Mucosa of stomach (tissue), 1 donor: Measurements from ENCODE around the gene ONECUT2.

Experiments
- H3K27me3 ChIP-seq: one replicate; pipeline ENCODE4 v1.7.0; 2013; ENCODE audit warnings: mild to moderate bottlenecking, low read length; ENCODE audit not compliant: control insufficient read depth, insufficient read depth
- H3K36me3 ChIP-seq: one replicate; pipeline ENCODE4 v1.7.0; 2013; ENCODE audit warnings: low read length; ENCODE audit not compliant: control insufficient read depth, insufficient read depth
- H3K4me1 ChIP-seq: one replicate; pipeline ENCODE4 v1.7.0; 2013; ENCODE audit warnings: mild to moderate bottlenecking, low read length; ENCODE audit not compliant: control insufficient read depth, insufficient read depth
- H3K4me3 ChIP-seq: one replicate; pipeline ENCODE4 v1.7.0; 2013; ENCODE audit warnings: low read length
- H3K9ac ChIP-seq: one replicate; pipeline ENCODE4 v1.7.0; 2013; ENCODE audit warnings: mild to moderate bottlenecking, low read length, moderate library complexity
- H3K9me3 ChIP-seq: one replicate; pipeline ENCODE4 v1.7.0; 2013; ENCODE audit warnings: mild to moderate bottlenecking, low read length, moderate library complexity; ENCODE audit not compliant: control insufficient read depth
- donor health status: Pancreatic carcinoma.

The ONECUT2 gene

DNA sequence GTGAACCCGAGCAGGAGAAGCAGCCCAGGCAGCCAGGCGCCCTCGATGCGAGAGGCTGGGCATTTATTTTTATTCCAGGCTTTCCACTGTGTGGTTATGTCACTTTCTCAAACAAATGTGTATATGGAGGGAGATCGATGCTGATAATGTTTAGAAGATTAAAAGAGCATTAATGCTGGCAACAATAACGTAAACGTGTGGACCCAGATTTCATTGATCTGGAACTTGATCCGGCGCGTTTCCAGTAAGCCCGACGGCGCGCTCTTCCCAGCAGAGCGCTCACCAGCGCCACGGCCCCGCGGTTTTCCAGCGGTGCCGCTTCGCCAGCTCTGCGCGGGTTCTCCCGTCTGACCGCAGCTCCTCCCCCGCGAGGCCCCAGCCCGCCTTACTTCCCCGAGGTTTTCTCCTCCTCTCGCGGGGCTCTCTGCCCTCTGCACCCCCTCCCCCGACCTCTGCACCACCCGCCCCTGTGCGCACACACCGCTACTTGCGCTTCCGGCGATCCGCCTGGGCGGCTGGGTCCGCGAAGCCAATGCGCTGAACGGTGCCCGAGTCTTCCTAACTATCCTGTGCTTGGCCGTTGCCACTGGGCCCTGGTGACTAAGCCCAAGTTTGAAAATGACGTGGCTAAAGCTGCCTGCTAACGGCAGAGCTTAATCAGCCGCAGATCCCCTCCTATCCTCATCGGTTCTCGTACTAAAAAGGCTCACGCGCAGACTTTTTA, 6.1 kb downstream of the ONECUT2 start:
- no peak overlapping the region for H3K4me3 ChIP-seq
- H3K4me1 ChIP-seq = peaks cover 78% of the 10 kb centered on the region
- H3K27me3 ChIP-seq = peaks cover 74% of the 10 kb centered on the region

DNA sequence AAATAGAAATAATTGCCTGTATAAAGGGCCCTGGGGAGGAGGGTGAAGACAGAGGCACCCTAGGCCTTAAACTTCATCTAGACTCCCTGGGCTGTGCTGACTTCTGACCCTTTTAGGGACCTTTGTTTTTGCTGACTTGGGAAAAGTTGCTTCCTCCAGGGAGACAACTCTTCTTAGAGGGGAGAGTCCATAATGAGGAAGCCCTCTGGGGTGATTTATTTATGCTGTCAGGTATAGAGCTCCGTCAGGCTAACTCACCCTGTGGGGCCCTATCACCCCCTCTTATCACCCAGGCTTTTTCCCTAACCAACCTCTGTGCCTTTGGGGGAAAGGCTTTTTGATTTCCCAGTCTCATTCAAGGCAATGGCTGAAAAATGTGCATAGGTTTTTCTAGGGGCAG, 8.1 kb downstream of the ONECUT2 start:
- Histone ChIP-seq H3K4me1 (peaks cover 60% of the 10 kb centered on the region), H3K36me3 (no peaks in the 10 kb centered on the region), H3K9me3 (no peaks in the 10 kb centered on the region), H3K4me3 (no peak overlapping the region), H3K27me3 (peaks cover 54% of the 10 kb centered on the region), H3K9ac (no peak overlapping the region)

More for the DNA sequence above, 6.1 kb downstream of the ONECUT2 start:
- Histone ChIP-seq H3K9me3 (no peaks in the 10 kb centered on the region), H3K36me3 (no peaks in the 10 kb centered on the region), H3K9ac (no peak overlapping the region)

DNA sequence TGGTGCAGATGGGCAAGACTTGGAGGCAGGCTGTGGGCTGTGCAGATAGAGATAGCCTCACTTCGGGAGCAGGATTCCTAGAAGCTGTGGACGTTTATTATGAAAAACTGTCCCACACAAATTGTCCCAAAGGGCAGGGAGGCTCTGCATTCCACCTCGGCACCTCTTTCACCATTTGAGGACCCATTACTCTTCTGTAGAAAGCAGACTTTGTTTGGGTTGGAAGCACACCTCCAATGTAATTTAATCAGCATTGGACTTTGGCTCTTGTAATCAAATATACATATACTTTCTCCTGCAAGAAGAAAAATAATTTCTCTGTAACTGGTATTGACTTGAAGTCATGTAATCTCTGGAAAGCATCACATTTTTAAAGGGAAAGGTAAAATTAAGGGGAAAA, 8.5 kb downstream of the ONECUT2 start:
- Histone ChIP-seq H3K9ac (no peak overlapping the region), H3K9me3 (no peaks in the 10 kb centered on the region), H3K4me3 (no peak overlapping the region), H3K27me3 (peaks cover 49% of the 10 kb centered on the region), H3K36me3 (no peaks in the 10 kb centered on the region), H3K4me1 (peaks cover 56% of the 10 kb centered on the region)

DNA sequence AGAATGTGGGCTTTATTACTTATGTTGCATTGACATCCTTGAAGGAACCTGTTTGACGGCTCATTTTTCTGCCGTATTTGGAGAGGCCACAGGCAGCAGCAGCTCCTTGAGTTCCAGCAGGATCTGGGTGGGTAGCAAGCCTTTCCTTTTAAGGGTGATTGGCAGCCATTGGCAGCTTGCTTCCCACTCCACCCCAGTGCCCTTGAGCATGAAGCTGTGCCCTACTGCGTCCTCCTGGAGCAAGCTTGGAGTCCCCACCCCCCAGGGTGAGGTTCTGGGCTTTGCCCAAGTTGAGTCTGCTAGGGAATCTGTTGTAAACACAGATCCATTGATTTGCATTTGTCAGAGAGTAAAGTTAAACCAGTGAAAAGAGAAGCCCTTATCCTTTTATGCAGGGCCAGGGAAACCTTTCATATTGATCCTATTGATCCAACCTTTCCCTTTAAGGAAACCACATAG, 9.2 kb downstream of the ONECUT2 start:
- peaks cover 52% of the 10 kb centered on the region for H3K4me1 ChIP-seq
- no peak overlapping the region for H3K9ac ChIP-seq
- peaks cover 43% of the 10 kb centered on the region for H3K27me3 ChIP-seq
- no peak overlapping the region for H3K4me3 ChIP-seq
- no peaks in the 10 kb centered on the region for H3K9me3 ChIP-seq
- no peaks in the 10 kb centered on the region for H3K36me3 ChIP-seq

DNA sequence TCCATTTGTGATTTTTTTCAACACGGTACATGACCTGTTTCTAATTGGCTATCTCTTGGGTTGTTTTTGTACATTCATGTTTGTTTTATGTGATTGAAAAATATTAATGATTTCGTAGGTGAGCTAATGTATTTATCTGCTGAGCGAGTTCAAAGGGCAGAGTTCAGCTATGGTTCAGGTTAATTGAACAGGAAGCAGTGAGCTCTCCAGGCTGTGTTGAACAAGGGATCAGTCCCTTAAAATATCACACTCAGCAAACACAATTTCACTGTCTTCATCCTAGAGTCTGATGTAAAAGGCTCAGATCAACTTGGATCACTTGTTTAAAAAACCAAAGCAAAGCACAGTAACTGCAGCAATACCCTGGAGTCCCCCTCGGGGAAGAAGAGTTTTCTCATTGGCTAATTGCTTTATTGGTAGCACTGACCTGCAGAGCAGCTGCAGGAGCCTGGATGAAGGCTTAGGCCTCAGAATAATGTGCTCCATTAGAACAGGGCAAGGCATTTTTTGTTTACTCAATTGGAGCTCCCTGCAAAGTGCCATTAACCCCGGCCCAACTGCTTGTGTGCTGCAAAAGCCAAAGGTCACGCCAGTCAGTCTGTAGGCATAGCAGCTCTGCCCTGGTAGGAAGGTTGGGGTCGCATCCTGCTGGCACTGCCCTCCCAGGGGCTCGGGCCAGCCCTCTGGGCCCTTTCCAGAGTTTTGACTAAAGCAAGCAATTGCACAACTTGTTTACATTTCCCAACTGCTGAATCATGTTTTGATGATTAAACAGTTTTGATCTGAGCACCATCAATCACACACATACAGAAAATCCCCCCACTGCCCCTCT, 10.5 kb downstream of the ONECUT2 start:
- H3K4me1 ChIP-seq = peaks cover 40% of the 10 kb centered on the region
- no peak overlapping the region for H3K9ac ChIP-seq
- no peaks in the 10 kb centered on the region for H3K36me3 ChIP-seq
- H3K27me3 ChIP-seq = peaks cover 29% of the 10 kb centered on the region
- no peaks in the 10 kb centered on the region for H3K9me3 ChIP-seq
- no peak overlapping the region for H3K4me3 ChIP-seq

DNA sequence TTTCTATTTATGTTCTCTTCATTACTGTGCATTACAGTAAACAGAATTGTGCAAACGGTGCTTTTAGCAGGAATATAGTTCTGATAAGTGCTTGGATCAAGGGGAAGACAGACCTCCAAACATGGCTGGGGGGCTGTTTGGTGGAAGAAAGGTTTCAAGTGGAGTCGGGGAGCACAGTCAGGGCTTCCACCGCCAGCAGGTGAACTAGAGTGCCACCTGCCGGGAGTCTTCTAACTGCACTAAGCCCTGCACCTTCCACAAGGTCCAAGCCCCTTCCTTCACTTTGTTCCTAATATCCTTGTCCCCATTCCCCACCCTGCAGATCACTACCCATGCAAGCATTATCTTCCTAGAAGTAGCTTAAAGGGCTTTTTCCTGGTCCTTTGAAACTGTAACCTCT, 11.1 kb downstream of the ONECUT2 start:
- no peak overlapping the region for H3K9ac ChIP-seq
- H3K36me3 ChIP-seq = no peaks in the 10 kb centered on the region
- no peaks in the 10 kb centered on the region for H3K9me3 ChIP-seq
- H3K4me3 ChIP-seq = no peak overlapping the region
- peaks cover 34% of the 10 kb centered on the region for H3K4me1 ChIP-seq
- H3K27me3 ChIP-seq = peaks cover 23% of the 10 kb centered on the region

DNA sequence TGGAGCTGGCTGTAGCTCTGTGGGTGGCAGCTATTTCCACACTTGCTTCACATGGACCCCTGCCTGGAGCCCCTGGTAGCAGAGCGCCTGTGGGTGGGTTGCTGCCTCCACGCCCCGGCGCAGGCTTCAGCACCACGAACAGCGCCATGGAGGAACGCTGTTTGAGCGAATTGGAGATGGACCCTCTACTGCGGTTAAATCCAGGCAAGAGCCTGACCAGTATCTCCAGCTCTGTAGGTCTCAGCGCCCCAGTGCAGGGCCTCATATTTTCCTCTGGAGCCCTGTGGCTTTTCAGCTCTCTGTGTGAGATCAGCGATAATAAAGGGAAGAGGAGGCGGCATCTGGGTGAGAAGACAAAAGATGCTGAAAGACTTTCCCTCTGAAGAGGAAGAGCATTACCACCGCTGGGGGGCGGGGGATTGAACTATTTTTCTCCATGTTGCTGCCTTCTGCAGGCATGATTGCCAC, 12.0 kb downstream of the ONECUT2 start:
- peaks cover 33% of the 10 kb centered on the region for H3K4me1 ChIP-seq
- H3K4me3 ChIP-seq = no peak overlapping the region
- H3K36me3 ChIP-seq = no peaks in the 10 kb centered on the region
- H3K9ac ChIP-seq = no peak overlapping the region
- no peaks in the 10 kb centered on the region for H3K9me3 ChIP-seq
- peaks cover 14% of the 10 kb centered on the region for H3K27me3 ChIP-seq

DNA sequence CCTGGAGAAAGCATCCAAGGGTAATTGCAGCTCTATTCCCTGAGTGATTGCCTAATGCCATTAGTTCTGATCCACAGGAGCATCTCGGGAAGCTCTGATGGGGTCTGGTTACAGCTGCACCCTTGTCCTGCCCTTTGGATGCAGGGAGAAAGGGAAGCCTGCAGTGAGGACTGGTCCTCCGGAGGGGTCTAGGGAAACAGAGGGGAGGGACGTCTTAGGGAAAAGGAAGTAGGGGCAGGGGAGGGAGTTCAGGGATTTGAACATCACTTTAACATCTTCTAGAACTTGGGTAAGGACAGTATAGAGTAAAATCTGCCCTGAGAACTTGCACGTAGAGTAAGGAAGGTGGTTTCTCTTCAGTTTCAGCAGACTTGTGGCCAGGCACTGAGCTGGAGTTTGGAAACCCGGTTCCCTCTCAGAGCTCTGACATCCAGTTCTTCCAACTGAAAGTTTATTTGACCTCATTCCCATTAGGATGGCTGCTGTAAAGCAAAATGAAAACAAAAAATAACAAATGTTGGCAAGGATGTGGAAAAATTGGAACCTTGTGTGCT, 20.5 kb downstream of the ONECUT2 start:
- no peaks in the 10 kb centered on the region for H3K9me3 ChIP-seq
- H3K27me3 ChIP-seq = peaks cover 6% of the 10 kb centered on the region
- no peak overlapping the region for H3K4me3 ChIP-seq
- no peaks in the 10 kb centered on the region for H3K36me3 ChIP-seq
- no peak overlapping the region for H3K9ac ChIP-seq
- H3K4me1 ChIP-seq = no peaks in the 10 kb centered on the region

DNA sequence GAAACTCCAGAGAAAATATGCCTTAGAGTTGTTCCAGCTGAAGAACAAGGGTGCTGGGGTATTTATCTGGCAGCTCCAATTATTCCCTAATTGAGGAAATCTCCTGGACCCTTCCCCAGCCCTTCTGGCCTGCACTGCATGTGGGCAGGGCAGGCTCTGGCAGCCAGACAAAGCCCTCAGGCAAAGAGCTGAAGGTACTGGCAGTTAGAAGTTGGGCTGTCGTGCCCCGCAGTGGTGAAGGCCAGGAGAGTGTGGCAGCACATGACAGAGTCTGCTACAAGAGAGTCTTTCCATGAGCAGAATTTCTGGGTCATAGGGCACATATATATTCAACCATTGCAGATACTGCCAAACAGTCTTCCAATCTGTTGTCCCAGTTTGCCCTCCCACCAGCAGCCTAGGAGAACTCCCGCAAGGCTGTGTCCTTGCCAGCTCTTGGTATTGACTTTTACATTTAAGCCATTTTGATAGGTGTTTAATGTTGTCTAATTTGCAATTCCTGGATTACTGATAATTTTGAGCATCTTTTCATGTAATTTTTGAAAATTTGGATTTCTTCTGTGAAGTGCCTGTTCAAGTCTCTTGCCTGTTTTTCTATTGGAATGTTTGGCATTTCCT, 26.6 kb downstream of the ONECUT2 start:
- H3K9me3 ChIP-seq = no peaks in the 10 kb centered on the region
- no peak overlapping the region for H3K9ac ChIP-seq
- no peak overlapping the region for H3K4me3 ChIP-seq
- no peaks in the 10 kb centered on the region for H3K36me3 ChIP-seq
- H3K27me3 ChIP-seq = no peaks in the 10 kb centered on the region
- no peaks in the 10 kb centered on the region for H3K4me1 ChIP-seq

DNA sequence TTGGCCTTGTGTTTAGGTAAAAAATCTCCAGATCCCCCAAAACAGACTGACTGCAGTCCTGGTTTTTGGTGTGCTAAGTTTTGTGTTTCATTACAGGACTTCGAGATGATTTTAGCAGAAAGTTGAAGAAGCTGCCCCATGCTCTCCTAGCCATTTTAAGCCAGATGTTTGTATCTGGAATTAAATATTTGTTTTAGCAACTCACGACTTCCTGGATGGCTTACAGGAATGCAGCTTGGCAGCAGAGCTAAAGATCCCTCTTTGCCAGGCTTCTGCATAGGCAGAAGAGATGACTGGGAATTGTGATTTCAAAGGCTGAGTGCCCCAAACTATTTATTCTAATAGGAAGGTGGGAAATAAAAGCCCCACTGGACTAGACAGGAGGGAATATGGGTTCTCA, 31.1 kb downstream of the ONECUT2 start:
- H3K4me1 ChIP-seq = no peaks in the 10 kb centered on the region
- H3K27me3 ChIP-seq = no peaks in the 10 kb centered on the region
- H3K9ac ChIP-seq = no peak overlapping the region
- no peaks in the 10 kb centered on the region for H3K9me3 ChIP-seq
- H3K36me3 ChIP-seq = no peaks in the 10 kb centered on the region
- no peak overlapping the region for H3K4me3 ChIP-seq

DNA sequence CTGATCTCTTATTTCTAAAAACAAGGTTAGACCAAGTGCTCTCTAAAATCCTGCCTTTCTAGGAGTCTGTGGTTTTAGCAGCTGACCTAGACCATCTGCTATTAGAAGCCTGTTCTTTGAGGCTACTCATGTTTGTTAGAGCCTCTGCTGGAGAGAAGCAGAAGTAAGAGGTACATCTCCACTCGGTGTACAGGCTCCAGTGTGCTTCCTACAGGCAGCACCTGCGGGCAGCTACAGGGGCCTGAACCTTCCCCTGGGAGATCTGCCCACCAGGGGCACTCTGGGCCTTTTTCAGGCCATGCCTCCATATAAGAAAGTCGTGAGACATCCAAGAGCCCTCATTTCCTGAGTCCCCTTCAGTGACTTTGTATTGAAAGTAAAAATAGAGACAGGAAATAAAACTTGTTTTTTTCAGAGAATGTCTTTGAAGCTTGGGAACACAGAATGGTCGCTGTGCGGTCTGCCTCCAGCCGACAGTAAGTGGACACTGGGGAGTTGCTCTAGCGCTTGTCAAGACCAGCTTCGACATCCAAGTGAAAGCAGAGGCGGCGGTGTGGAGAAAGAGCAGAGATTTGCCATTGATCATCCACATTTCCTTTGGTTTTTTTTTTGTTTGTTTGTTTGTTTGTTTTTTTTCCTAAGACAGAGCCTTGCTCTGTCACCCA, 31.7 kb downstream of the ONECUT2 start:
- Histone ChIP-seq H3K36me3 (no peaks in the 10 kb centered on the region), H3K4me3 (no peak overlapping the region), H3K9ac (no peak overlapping the region), H3K27me3 (peaks cover 3% of the 10 kb centered on the region), H3K4me1 (no peaks in the 10 kb centered on the region), H3K9me3 (no peaks in the 10 kb centered on the region)
